Measurements from ENCODE around the gene SMIM41.

GRCh38 chr12:52152905-52153317 is 73.4 kb downstream of the SMIM41 start:
- TF ChIP-seq CTCF (IDR thresholded peaks at IDR 0.05; ENCODE audit: low read depth, low read length, poor library complexity, severe bottlenecking) (no peak), EZH2phosphoT487 (IDR thresholded peaks at IDR 0.05; ENCODE audit: borderline replicate concordance, low read length) (no peak)

All from DOHH2 (cell line).